ENCODE data around the gene DNAH7.

- no peak for TF ChIP-seq ZNF274 (IDR thresholded peaks at IDR 0.05; ENCODE audit: low read depth, low read length)
- no peak for TF ChIP-seq YY1 (IDR thresholded peaks at IDR 0.05; ENCODE audit: insufficient read depth, insufficient read length)
- no peak for TF ChIP-seq SUZ12 (IDR thresholded peaks at IDR 0.05; ENCODE audit: extremely low read depth, insufficient read depth, insufficient read length)
These were observed 32.8 kb upstream of the DNAH7 start for GRCh38 chr2:196101325-196101991.

Data from NT2/D1 (cell line).